GM19193 (cell line): Measurements from ENCODE around the gene NIPBL.

Source experiments
- POLR2A ChIP-seq: IDR thresholded peaks from 4 replicates; pipeline ENCODE4 v1.6.1; 2011; ENCODE audit not compliant: insufficient read depth, insufficient read length; ENCODE audit errors: extremely low read depth

The NIPBL gene

DNA sequence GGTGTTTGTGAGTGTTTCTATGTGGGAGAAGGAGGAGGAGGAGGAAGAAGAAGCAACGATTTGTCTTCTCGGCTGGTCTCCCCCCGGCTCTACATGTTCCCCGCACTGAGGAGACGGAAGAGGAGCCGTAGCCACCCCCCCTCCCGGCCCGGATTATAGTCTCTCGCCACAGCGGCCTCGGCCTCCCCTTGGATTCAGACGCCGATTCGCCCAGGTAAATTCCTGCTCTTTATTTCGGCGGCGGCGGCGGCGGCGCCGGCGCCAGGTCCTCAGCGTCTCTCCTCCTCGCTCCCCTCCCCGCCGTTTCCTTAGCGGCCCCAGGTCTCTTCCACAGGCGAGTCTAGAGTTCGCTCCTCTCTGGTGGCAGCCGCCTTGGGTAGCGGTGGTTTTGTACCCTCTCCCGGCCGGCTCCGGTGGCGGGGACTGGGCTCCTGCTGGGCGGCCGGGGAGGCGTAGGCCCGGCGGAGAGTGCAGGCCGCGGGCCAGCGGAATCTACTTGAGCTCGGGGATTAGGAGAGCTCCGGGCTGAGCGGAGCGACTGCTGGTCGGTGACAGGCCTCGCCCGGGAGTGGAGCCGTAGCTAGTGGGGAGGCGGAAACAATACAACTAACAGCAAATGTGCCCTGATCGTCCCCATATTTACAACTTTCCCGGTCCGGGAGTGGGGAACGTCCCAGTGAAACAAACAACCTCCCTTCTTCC is 547 bp downstream of the NIPBL start:
- peak; percentile 35 for TF ChIP-seq POLR2A

- TF ChIP-seq POLR2A = no peak
Measured at GRCh38 chr5:36877667-36878391, 1.3 kb downstream of the NIPBL start.

DNA sequence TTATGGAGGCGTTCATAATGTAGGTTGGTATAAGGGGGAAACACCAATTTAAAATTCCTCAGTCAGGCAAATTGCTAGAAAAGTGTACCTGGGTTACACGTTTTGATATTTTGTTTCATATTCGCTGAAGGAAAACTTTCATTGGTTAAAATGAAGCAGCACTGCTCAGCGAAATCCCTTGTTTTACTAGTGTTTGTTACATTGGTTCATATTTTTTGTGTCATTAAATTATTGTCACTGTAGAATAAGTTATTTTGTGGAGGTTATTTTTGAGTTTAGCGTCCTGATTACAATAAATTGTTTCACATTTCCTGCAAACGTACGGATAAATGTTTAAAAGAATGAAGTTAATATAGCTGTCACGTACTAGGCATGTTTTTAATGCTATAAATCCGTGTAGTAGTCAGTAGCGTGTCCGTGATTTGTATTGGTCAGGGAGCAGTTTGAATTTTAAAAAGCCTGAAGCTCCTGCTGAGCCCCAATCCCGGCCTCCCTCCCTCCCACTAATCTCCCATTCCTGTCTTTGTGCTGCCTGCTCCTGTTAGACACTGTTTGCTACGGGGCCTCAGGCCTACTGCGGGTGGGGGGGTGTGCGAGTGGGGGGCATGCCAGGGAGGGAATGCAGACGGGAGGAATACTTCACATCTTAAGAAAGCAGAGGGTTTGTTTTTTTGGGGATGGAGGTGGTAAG is 2.0 kb downstream of the NIPBL start:
- no peak for TF ChIP-seq POLR2A

DNA sequence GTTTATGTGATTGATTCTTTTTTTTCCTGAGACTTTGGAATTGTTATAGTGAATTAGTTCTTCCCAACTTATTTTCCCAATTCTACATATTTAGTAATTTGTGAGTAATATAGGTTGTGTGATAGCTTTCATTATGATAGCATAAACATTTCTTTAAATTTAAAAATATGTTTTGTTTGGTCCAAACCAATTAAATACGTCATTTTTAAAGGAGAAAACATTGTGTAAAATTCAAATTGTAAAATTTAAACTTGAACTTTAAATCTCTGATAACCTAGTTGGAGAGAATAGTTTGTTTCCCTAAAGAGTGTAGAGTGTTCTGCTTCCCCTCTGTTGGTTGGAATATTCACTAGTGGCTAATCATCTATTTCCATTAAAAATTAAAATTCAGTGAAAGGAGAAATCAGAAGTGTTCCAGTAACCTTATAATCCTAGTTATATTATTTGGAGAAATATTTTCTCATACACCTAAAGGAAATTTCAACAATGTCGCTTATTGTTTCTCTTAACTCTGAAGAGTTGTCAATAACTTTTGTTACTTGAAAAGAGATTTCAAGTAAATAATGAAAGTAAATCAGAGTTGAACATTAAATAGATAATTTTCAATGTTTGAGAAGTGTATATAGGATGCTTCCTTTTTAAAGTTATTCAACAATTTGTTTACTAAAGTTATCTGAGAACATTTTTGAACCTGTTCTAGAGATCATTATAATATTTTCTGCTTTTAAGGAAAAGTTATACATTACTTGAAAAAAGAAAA is 2.9 kb downstream of the NIPBL start:
- TF ChIP-seq POLR2A = no peak

DNA sequence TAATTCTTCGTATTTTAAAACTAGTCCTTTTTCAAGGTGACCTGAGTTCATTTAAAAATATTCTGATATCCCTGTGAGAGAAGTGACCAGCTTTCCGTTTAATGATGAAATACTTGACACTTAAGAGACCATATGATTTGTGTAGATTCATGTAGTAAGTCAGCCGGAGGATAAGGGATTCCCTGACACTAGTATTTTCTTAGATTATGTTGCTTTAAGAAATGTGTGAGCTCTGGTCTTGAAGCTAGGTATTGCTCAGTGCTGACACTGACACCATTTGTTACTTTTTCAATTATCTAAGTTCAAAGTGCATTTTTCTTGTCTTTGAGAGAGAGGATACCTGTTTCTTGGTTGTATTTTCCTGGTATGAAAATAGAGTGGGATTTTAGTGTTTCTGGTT is 4.2 kb downstream of the NIPBL start:
- TF ChIP-seq POLR2A = no peak

GRCh38 chr5:36881304-36881703 is 4.7 kb downstream of the NIPBL start:
- no peak for TF ChIP-seq POLR2A

- TF ChIP-seq POLR2A = no peak
Measured at GRCh38 chr5:36881807-36882206, 5.2 kb downstream of the NIPBL start.

DNA sequence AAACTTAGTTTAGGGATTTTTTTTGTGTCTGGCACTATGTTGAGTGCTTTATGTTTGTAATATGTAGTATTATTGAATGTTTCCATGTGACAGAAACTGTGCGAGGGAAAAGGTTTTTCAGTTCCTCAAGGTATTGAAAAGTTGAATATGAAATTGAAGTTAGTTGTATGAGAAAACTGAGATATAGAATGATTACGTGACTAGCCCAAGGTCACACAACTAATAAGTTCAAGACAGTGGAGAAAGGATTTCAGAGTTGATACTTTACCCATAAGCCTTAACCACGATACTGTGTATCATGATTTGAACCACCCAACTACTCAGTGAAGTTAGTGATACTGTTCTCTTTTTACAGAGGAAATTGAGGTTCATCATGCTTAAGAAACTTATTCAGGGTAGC is 5.7 kb downstream of the NIPBL start:
- no peak for TF ChIP-seq POLR2A

DNA sequence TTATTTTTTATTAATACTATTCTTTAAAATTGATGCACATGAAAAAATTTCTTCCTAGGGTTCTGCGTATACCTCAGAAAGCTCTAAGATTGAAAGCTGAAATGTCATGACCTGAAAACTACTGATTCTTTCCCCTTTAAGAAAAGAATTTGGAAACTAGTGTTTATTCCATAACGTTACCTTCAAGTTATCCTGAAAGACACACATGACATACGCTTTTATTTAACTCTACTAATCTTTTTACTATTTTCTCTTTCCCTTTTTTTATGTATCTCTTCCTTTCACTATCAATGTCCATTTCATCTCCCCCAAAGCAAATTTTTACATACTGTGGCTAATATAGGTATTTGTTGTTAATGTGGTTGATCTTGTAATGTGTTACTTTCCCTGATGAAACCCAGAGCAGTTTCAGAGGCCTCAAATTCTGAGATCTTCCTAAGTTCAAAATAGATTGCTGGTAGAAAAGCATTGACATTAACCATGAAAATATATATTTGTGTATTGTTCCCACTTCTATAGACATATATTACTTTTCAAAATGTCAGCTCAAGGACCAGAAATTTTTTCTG is 7.4 kb downstream of the NIPBL start:
- no peak for TF ChIP-seq POLR2A

- TF ChIP-seq POLR2A = no peak
Measured at GRCh38 chr5:36885149-36885548, 8.6 kb downstream of the NIPBL start.

DNA sequence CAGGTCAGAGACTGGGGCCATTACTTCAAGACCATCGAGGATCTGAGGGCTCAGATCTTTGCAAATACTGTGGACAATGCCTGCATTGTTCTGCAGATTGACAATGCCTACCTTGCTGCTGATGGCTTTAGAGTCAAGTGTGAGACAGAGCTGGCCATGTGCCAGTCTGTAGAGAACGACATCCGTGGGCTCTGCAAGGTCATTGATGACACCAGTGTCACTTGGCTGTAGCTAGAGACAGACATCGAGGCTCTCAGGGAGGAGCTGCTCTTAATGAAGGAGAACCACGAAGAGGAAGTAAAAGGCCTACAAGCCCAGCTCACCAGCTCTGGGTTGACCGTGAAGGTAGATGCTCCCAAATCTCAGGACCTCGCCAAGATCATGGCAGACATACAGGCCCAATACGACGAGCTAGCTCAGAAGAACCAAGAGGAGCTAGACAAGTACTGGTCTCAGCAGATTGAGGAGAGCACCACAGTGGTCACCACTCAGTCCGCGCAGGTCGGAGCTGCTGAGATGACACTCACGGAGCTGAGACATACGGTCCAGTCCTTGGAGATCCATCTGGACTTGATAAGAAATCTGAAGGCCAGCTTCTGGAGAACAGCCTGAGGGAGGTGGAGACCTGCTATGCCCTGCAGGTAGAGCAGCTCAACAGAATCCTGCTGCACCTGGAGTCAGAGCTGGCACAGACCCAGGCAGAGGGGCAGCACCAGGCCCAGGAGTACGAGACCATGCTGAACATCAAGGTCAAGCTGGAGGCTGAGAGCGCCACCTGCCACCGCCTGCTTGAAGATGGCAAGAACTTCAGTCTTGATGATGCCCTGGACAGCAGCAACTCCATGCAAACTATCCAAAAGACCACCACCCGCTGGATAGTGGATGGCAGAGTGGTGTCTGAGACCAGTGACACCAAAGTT is 9.3 kb downstream of the NIPBL start:
- TF ChIP-seq POLR2A = no peak

GRCh38 chr5:36886791-36887190 is 10.2 kb downstream of the NIPBL start:
- no peak for TF ChIP-seq POLR2A

GRCh38 chr5:36887532-36887931 is 11.0 kb downstream of the NIPBL start:
- no peak for TF ChIP-seq POLR2A

GRCh38 chr5:36888303-36888702 is 11.7 kb downstream of the NIPBL start:
- TF ChIP-seq POLR2A = no peak
